ENCODE data around the gene SELENON. TPM values are rescaled to one million over a fixed set of nuclear protein-coding genes. Genes with fewer than 3 reads are reported as not detected.
A peak's percentile ranks its signal among the peaks of the same experiment; 100 is the strongest.

The SELENON gene
- total RNA-seq, 4 donors from 2014 or later = 33.5 to 82.8 (median 39.4) TPM

DNA sequence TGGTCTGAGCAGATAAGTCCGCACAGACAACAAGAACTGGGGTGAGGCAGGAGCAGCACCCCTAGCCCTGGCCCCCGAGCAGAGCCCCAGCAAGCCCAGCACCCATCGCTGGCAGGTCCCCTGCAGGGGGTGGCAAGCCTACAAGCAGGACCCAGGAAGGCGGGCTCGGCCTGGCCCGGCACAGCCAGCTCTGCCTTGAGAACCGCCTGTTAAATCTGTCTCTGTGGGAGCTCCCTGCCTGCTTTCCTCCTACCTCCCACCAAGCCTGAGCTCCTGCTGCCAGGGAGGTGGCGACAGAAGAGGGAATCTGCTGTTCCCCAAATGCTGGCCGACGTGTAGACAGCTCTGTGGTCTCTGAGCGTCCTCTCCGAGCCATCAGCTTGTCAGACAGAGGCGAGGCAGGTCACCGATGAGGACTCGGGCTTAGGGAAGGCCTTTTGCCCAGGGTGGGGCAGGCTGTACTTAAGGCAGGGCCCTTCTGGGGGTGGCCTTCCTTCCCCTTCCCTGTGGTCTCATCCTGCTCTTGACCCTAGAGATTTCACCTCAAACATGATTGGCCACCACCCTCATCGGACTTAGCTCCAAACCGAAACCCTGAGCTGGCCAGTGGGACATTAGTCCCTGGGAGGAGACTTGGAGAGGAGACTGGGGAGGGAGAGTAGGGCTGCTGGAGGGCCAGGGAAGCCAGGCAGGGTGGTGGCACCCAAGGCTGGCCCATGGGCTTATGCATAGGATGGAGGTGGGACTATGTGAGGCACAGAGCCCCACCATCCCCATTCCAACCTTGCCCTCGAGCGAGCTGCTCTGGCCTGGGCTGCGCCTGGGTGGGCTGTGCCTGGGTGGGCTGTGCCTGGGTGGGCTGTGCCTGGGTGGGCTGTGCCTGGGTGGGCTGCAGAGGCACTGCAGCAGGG is 7.7 kb downstream of the SELENON start:
- no peak for ATAC-seq
- WGBS, 2 donors (ENCODE audit: low coverage in 1 of 2) = no CpG with 5 or more reads among the region's 20 CpGs
- H3K36me3 ChIP-seq = peaks cover 0 to 76% of the 10 kb centered on the region in 2 donors
- H3K27ac ChIP-seq = peak overlapping the region in 2 of 4 donors; percentile 32 to 53
- peaks cover 0 to 74% (median 27%) of the 10 kb centered on the region in 3 donors for H3K4me1 ChIP-seq
- H3K9me3 ChIP-seq = no peaks in the 10 kb centered on the region
- H3K27me3 ChIP-seq = no peaks in the 10 kb centered on the region
- H3K4me3 ChIP-seq = no peak overlapping the region
- TF ChIP-seq, protein P1, sequence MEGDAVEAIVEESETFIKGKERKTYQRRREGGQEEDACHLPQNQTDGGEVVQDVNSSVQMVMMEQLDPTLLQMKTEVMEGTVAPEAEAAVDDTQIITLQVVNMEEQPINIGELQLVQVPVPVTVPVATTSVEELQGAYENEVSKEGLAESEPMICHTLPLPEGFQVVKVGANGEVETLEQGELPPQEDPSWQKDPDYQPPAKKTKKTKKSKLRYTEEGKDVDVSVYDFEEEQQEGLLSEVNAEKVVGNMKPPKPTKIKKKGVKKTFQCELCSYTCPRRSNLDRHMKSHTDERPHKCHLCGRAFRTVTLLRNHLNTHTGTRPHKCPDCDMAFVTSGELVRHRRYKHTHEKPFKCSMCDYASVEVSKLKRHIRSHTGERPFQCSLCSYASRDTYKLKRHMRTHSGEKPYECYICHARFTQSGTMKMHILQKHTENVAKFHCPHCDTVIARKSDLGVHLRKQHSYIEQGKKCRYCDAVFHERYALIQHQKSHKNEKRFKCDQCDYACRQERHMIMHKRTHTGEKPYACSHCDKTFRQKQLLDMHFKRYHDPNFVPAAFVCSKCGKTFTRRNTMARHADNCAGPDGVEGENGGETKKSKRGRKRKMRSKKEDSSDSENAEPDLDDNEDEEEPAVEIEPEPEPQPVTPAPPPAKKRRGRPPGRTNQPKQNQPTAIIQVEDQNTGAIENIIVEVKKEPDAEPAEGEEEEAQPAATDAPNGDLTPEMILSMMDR (IDR thresholded peaks at IDR 0.05) = no peak
- TF ChIP-seq POLR2AphosphoS5 (IDR thresholded peaks at IDR 0.05) (no peak), EP300 (IDR thresholded peaks at IDR 0.05) (no peak), POLR2A (IDR thresholded peaks at IDR 0.05) (no peak)

DNA sequence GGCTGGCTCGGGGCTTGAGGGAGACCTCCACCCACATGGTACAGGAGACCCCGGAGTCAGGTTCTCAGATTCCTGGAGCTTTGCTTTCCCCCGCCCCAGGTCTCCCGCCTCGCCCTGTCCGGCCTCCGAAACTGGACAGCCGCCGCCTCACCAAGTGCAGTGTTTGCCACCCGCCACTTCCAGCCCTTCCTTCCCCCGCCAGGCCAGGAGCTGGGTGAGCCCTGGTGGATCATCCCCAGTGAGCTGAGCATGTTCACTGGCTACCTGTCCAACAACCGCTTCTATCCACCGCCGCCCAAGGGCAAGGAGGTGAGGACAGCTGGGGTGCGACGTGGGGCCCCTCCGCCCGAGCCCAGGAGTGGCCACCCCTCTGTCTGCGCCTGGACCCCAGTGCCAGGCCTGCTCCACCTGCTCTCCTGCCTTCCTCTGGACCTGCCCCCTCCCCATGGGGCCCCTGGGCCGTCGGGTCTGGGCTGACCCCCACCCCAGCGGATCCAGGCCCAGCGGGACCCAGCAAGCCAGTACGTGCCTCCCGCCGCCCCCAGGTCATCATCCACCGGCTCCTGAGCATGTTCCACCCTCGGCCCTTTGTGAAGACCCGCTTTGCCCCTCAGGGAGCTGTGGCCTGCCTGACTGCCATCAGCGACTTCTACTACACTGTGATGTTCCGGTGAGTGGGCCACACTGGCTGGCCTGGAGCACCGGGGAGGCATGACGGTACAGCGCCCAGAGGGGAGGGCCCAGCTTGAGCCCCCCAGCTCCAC is 8.7 kb downstream of the SELENON start:
- H3K27me3 ChIP-seq = no peaks in the 10 kb centered on the region
- peaks cover 0 to 65% (median 22%) of the 10 kb centered on the region in 3 donors for H3K4me1 ChIP-seq
- TF ChIP-seq POLR2AphosphoS5 (IDR thresholded peaks at IDR 0.05) = no peak
- no peak overlapping the region for H3K4me3 ChIP-seq
- 90% methylated on average over 10 of the region's 34 CpGs; no CpG with 5 or more reads in 1 of the 2 donors for WGBS, 2 donors (ENCODE audit: low coverage in 1 of 2)
- ATAC-seq = no peak
- H3K9me3 ChIP-seq = no peaks in the 10 kb centered on the region
- no peak overlapping the region for H3K27ac ChIP-seq
- peaks cover 0 to 85% of the 10 kb centered on the region in 2 donors for H3K36me3 ChIP-seq

DNA sequence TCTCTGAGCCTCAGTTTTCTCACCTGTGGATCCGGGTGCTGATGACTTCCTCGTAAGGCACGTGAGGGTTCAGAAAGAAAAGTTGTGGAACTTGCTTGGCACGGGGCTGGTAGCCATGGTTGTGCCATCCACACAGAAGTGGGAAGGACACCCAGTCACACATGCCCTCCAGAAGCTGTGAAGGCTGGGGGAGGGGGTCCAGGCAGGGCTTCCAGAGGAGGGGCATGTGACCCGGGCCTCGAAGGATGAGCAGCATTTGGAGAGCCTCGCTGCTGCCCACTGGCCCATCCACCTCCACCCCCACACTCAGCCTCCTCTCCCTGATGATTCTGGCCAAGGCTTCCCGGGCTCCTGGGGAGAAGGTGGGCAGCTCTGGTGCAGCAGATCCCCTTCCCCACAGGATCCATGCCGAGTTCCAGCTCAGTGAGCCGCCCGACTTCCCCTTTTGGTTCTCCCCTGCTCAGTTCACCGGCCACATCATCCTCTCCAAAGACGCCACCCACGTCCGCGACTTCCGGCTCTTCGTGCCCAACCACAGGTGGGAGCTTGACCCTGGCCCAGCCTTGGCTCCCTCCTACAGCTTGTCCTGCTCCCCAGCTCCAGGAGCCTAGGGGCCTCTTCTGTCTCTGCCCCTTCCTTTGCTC is 9.4 kb downstream of the SELENON start:
- no peak overlapping the region for H3K4me3 ChIP-seq
- H3K4me1 ChIP-seq = peaks cover 0 to 58% (median 22%) of the 10 kb centered on the region in 3 donors
- WGBS, 2 donors (ENCODE audit: low coverage in 1 of 2) = 54% methylated on average over 8 of the region's 18 CpGs; no CpG with 5 or more reads in 1 of the 2 donors
- no peak overlapping the region for H3K27ac ChIP-seq
- TF ChIP-seq EP300 (IDR thresholded peaks at IDR 0.05) (no peak), POLR2AphosphoS5 (IDR thresholded peaks at IDR 0.05) (no peak), POLR2A (IDR thresholded peaks at IDR 0.05) (no peak)
- TF ChIP-seq, protein P1 (IDR thresholded peaks at IDR 0.05) = no peak
- H3K27me3 ChIP-seq = no peaks in the 10 kb centered on the region
- peaks cover 0 to 93% of the 10 kb centered on the region in 2 donors for H3K36me3 ChIP-seq
- no peaks in the 10 kb centered on the region for H3K9me3 ChIP-seq
- no peak for ATAC-seq

DNA sequence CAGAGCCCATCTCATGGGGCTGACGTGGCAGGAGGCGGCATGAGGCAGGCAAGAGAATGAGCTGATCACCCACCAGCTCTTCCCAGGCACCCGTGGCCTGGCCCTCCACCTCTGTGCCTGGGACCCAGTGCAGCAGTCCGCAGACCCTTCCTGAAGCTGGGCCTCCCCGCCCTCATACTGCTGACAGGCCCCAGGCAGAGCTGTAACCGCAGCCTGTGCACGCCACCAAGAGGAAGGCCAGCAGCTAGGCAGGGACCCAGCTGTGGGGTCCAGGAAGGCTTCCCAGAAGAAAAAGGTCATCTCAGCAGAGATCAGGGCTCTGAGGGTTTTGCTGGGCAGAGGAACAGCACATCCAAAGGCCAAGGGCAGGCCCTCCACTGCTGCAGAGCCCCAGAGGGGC is 9.9 kb downstream of the SELENON start:
- Histone ChIP-seq H3K27me3 (no peaks in the 10 kb centered on the region), H3K9me3 (no peaks in the 10 kb centered on the region), H3K36me3 (peaks cover 0 to 97% of the 10 kb centered on the region in 2 donors), H3K4me1 (peaks cover 0 to 52% (median 22%) of the 10 kb centered on the region in 3 donors), H3K4me3 (no peak overlapping the region), H3K27ac (peak overlapping the region in 2 of 4 donors; percentile 30 to 38)
- WGBS, 2 donors (ENCODE audit: low coverage in 1 of 2) = no CpG with 5 or more reads among the region's 7 CpGs
- TF ChIP-seq POLR2A (IDR thresholded peaks at IDR 0.05) (no peak), POLR2AphosphoS5 (IDR thresholded peaks at IDR 0.05) (no peak), EP300 (IDR thresholded peaks at IDR 0.05) (no peak)
- TF ChIP-seq, protein P1 (IDR thresholded peaks at IDR 0.05) = no peak
- no peak for ATAC-seq
